IPS DF 6.9 (cell line): ENCODE measurements around the gene CLCN1.

ENCODE experiments used
- DNase-seq: peaks from one replicate; pipeline ENCODE4 v3.0.0-alpha.2; 2013; ENCODE audit warnings: low read depth, low spot score
- H3K27ac ChIP-seq: one replicate; pipeline ENCODE4 v1.5.1; 2013; ENCODE audit warnings: low read length, control low read depth
- H3K27me3 ChIP-seq: 2 replicates; pipeline ENCODE4 v1.6.1; 2013; ENCODE audit warnings: mild to moderate bottlenecking, low read length; ENCODE audit not compliant: control insufficient read depth, insufficient read depth
- H3K36me3 ChIP-seq: 2 replicates; pipeline ENCODE4 v1.6.1; 2013; ENCODE audit warnings: low read length; ENCODE audit not compliant: control insufficient read depth, insufficient read depth
- H3K4me1 ChIP-seq: 2 replicates; pipeline ENCODE4 v1.6.1; 2013; ENCODE audit warnings: low read length; ENCODE audit not compliant: control insufficient read depth, insufficient read depth
- H3K4me3 ChIP-seq: 2 replicates; pipeline ENCODE4 v1.5.1; 2013; ENCODE audit warnings: mild to moderate bottlenecking, low read length
- H3K9me3 ChIP-seq: 2 replicates; pipeline ENCODE4 v1.6.1; 2013; ENCODE audit warnings: low read length, inconsistent platforms; ENCODE audit not compliant: control insufficient read depth, insufficient read depth
- WGBS: extraction: QIAGEN DNeasy Blood & Tissue Kit; methylation state at CpG from one replicate; pipeline ENCODE4 v1.1.7; 2013; ENCODE audit warnings: mixed read lengths, missing lambda C conversion rate; ENCODE audit not compliant: insufficient read length, insufficient coverage; 5-methylcytosine and 5-hydroxymethylcytosine counted together

Gene CLCN1

DNA sequence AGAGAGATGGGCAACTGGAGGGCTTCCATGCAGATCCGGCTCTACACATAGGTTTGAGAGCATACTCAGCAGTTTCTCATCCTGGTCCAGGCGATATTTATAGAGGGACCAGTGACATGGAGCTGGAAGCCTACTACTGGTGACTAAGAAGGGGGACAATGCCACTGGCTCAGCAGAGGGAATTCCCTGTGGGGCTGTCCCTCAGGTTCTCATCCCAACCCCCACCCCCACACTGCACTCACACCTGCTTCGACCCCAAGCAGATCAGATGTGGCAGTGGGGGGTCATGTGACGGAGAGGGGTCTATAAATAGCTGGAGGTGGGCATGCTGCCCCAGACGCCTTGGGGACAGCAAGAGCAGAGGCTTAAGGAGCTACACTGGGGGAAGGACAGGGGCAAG is at the start of gene CLCN1:
Gene CLCN1 (plus strand): TSS at position 336 of the 400 bp plus-strand sequence. CDS start 102 bp downstream, outside the sequence.
- Histone ChIP-seq H3K36me3 (no peaks in the 10 kb centered on the region), H3K4me3 (no peak within 1 kb of the TSS), H3K27me3 (no peaks in the 10 kb centered on the region), H3K4me1 (no peaks in the 10 kb centered on the region), H3K9me3 (no peaks in the 10 kb centered on the region), H3K27ac (no peak within 1 kb of the TSS)
- WGBS, result no CpG with 5 or more reads among the region's 5 CpGs
- DNase-seq, result no peak

DNA sequence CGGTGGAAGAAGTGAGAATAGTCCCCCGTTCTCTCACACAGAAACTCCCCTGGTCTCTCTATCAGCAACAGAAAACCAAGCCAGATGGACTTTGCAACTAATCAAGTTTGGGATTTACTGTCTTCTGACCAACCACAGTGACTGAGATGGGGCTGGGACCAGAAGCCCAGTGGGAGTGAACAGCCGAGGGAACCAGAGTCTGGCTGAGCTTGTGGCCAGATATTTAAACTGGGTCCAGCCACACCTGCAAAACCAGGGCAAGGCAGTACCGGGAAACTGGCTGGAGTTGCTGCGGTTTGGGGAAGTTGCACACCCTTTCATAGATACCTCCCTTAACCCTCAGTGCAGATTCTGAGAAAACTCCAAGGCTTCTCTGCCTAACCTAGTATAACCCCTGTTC is 46.7 kb upstream of the CLCN1 start:
- Histone ChIP-seq H3K4me1 (no peaks in the 10 kb centered on the region), H3K9me3 (no peaks in the 10 kb centered on the region), H3K4me3 (no peak overlapping the region), H3K27me3 (no peaks in the 10 kb centered on the region), H3K27ac (no peak overlapping the region), H3K36me3 (peaks cover 6% of the 10 kb centered on the region; the same call in 1 of the 2 replicates)
- WGBS, result no CpG with 5 or more reads among the region's 5 CpGs
- DNase-seq, result no peak

DNA sequence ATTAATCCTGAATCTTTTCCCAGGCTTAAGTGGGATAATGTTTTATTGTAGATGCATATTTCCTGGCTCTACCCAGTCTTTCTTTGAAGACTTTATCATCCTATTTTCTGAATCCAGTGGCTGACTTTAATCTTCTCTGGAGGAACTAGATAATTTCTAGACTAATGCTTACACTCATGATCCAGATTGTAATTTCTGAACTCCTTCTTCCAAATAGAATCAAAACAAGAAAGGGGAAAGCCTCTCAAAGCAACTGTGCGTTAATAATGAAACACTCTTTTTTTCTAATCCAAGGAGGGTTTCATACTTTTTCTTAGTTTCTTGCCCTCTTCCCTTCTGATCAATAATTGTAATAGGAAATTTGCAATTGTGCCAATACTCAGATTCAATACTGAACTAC is 44.7 kb upstream of the CLCN1 start:
- Histone ChIP-seq H3K36me3 (peaks cover 6% of the 10 kb centered on the region; the same call in 1 of the 2 replicates), H3K4me3 (no peak overlapping the region), H3K9me3 (no peaks in the 10 kb centered on the region), H3K4me1 (no peaks in the 10 kb centered on the region), H3K27ac (no peak overlapping the region), H3K27me3 (no peaks in the 10 kb centered on the region)
- no CpG with 5 or more reads among the region's 1 CpG for WGBS
- DNase-seq, result no peak

DNA sequence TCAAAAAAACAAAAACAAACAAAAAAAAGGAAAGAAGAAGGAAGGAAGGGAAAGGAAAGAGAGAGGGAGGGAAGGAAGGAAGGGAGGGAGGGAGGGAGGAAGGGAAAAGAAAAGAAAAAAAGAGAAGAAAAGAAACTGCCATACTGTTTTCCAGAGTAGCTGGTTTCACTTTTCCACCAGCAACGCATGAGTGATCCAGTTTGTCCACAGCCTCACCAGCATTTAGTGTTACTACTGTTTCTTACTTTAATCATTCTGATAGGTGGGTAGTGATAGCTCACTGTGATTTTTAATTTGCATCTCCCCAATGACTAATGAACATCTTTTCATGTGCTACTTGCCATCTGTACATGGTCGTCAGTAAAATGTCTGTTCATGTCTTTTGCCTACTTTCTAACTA is 43.0 kb upstream of the CLCN1 start:
- no peak for DNase-seq
- Histone ChIP-seq H3K4me1 (no peaks in the 10 kb centered on the region), H3K27me3 (no peaks in the 10 kb centered on the region), H3K27ac (no peak overlapping the region), H3K36me3 (0 out of 2 replicates have a peak, but pooled peaks cover 4% of the 10 kb centered on the region), H3K4me3 (no peak overlapping the region), H3K9me3 (no peaks in the 10 kb centered on the region)
- WGBS, result no CpG with 5 or more reads among the region's 2 CpGs

- Histone ChIP-seq H3K36me3 (no peaks in the 10 kb centered on the region), H3K4me3 (no peak overlapping the region), H3K27me3 (no peaks in the 10 kb centered on the region), H3K27ac (no peak overlapping the region), H3K9me3 (no peaks in the 10 kb centered on the region), H3K4me1 (peaks cover 2% of the 10 kb centered on the region; the same call in 1 of the 2 replicates)
- no peak for DNase-seq
- WGBS, result no CpG with 5 or more reads among the region's 8 CpGs
Measured at GRCh38 chr7:143279186-143280098, 36.5 kb upstream of the CLCN1 start.

GRCh38 chr7:143280160-143280559 is 35.8 kb upstream of the CLCN1 start:
- H3K36me3 ChIP-seq, result no peaks in the 10 kb centered on the region
- no peaks in the 10 kb centered on the region for H3K9me3 ChIP-seq
- peaks cover 3% of the 10 kb centered on the region; the same call in 1 of the 2 replicates for H3K4me1 ChIP-seq
- no CpG with 5 or more reads among the region's 1 CpG for WGBS
- no peaks in the 10 kb centered on the region for H3K27me3 ChIP-seq
- H3K27ac ChIP-seq, result no peak overlapping the region
- no peak overlapping the region for H3K4me3 ChIP-seq
- DNase-seq, result no peak

DNA sequence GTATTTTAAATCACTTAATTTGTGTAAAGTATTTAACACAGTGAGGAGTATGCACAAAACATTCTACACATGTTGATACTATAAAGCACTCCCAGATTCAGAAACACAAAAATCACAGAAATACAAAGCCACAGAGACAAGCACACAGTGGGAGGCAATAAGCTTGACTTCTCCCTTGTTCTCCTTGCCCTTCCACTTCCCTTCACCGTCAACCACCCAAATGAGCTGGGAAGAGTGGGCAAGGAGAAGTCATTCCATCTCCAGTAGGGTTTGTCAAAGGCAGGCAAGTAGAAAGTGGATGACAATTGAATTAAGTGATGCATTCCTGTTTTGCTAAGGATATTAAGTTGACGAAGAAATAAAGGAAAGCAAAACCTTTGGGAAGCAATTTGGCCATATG is 35.3 kb upstream of the CLCN1 start:
- Histone ChIP-seq H3K4me1 (peaks cover 7% of the 10 kb centered on the region; the same call in 1 of the 2 replicates), H3K9me3 (no peaks in the 10 kb centered on the region), H3K36me3 (no peaks in the 10 kb centered on the region), H3K4me3 (no peak overlapping the region), H3K27me3 (no peaks in the 10 kb centered on the region), H3K27ac (no peak overlapping the region)
- no peak for DNase-seq
- WGBS, result no CpG with 5 or more reads among the region's 2 CpGs

- no peak for DNase-seq
- Histone ChIP-seq H3K4me3 (no peak overlapping the region), H3K36me3 (no peaks in the 10 kb centered on the region), H3K9me3 (no peaks in the 10 kb centered on the region), H3K27me3 (no peaks in the 10 kb centered on the region), H3K4me1 (peaks cover 7% of the 10 kb centered on the region; the same call in 1 of the 2 replicates), H3K27ac (no peak overlapping the region)
- no CpG with 5 or more reads among the region's 2 CpGs for WGBS
Measured at GRCh38 chr7:143281529-143281928, 34.4 kb upstream of the CLCN1 start.

- no peak for DNase-seq
- no peak overlapping the region for H3K4me3 ChIP-seq
- H3K4me1 ChIP-seq, result peaks cover 7% of the 10 kb centered on the region; the same call in 1 of the 2 replicates
- H3K9me3 ChIP-seq, result no peaks in the 10 kb centered on the region
- no peaks in the 10 kb centered on the region for H3K36me3 ChIP-seq
- no peak overlapping the region for H3K27ac ChIP-seq
- WGBS, result no CpG with 5 or more reads among the region's 8 CpGs
- H3K27me3 ChIP-seq, result peaks cover 4% of the 10 kb centered on the region; the same call in 1 of the 2 replicates
Measured at GRCh38 chr7:143282124-143282523, 33.8 kb upstream of the CLCN1 start.

DNA sequence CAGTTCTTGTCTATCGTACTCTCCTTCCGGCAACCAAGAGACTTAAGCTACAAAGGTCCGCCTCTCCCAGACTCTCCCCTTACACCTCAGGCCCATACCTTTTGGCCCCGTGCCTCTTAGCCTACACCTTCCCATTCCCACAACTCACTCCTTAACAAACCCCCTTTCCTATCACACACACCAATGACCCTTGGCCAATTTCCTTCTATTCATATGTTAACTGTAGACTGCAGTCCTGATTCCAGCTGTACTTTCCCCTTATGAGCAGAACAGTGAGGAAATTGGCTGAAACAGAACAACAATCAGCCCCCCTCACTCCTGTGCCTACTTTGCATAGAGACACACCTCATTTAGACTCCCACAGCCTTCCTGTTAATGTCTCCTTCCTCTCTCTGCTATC is 32.5 kb upstream of the CLCN1 start:
- Histone ChIP-seq H3K4me1 (peaks cover 7% of the 10 kb centered on the region; the same call in 1 of the 2 replicates), H3K9me3 (no peaks in the 10 kb centered on the region), H3K36me3 (no peaks in the 10 kb centered on the region), H3K27ac (no peak overlapping the region), H3K4me3 (no peak overlapping the region), H3K27me3 (peaks cover 6% of the 10 kb centered on the region; the same call in 1 of the 2 replicates)
- WGBS, result 100% methylated on average over 1 of the region's 4 CpGs
- DNase-seq, result no peak
